ENCODE measurements around the gene ZBTB11.
"Not testable (repeated sequence)": the region's sequence is repeated elsewhere in the genome, so short reads cannot be mapped to it uniquely, and the experiment has no call there.

The ZBTB11 gene

GRCh38 chr3:101676765-101677435 lies at the start of gene ZBTB11:
ZBTB11 (minus strand) TSS chr3:101677132; CDS start chr3:101676914, 218 bp downstream.
- DNase-seq, result peak; percentile 100
- H3K27ac Mint-ChIP-seq, result peak within 1 kb of the TSS; percentile 99
- no peaks in the 10 kb centered on the region for H3K9me3 Mint-ChIP-seq
- peaks cover 41% of the 10 kb centered on the region for H3K36me3 Mint-ChIP-seq
- H3K4me3 Mint-ChIP-seq, result peak within 1 kb of the TSS; percentile 96
- peaks cover 47% of the 10 kb centered on the region for H3K4me1 Mint-ChIP-seq
- peaks cover 4% of the 10 kb centered on the region for H3K27me3 Mint-ChIP-seq
- CTCF ChIA-PET, result interaction anchor here (0.9 to 2.7 kb wide), 7 partner anchors 9 to 548 kb away, joined by 3 to 8 read pairs (median 4); partner anchors contain the start of genes CEP97, PCNP, RPL24 and SENP7

- peak overlapping the region; percentile 99 for H3K4me3 Mint-ChIP-seq
- no peaks in the 10 kb centered on the region for H3K9me3 Mint-ChIP-seq
- CTCF ChIA-PET, result interaction anchor here (1.2 to 1.8 kb wide), 2 partner anchors 11 to 50 kb away, joined by 5 to 8 read pairs; partner anchors contain the start of gene ZBTB11
- H3K27me3 Mint-ChIP-seq, result no peaks in the 10 kb centered on the region
- peak overlapping the region; percentile 94 for H3K27ac Mint-ChIP-seq
- peaks cover 57% of the 10 kb centered on the region for H3K4me1 Mint-ChIP-seq
- H3K36me3 Mint-ChIP-seq, result peaks cover 30% of the 10 kb centered on the region
- DNase-seq, result no peak
Measured at GRCh38 chr3:101725890-101726275, 49.0 kb upstream of the ZBTB11 start.

GRCh38 chr3:101725194-101725889 lies 48.4 kb upstream of the ZBTB11 start:
- peaks cover 61% of the 10 kb centered on the region for H3K4me1 Mint-ChIP-seq
- H3K27ac Mint-ChIP-seq, result peak overlapping the region; percentile 94
- no peaks in the 10 kb centered on the region for H3K27me3 Mint-ChIP-seq
- DNase-seq, result peak; percentile 61
- H3K9me3 Mint-ChIP-seq, result no peaks in the 10 kb centered on the region
- peaks cover 25% of the 10 kb centered on the region for H3K36me3 Mint-ChIP-seq
- H3K4me3 Mint-ChIP-seq, result peak overlapping the region; percentile 99
- CTCF ChIA-PET, result interaction anchor here (1.2 to 1.8 kb wide), 3 partner anchors 10 to 49 kb away, joined by 3 to 8 read pairs (median 5); partner anchors contain the start of gene ZBTB11

GRCh38 chr3:101724329-101725193 lies 47.6 kb upstream of the ZBTB11 start, which contains the start of gene CEP97:
CEP97 (plus strand) TSS chr3:101724614; CDS start chr3:101724677, 63 bp downstream.
- peak within 1 kb of the TSS; percentile 94 for H3K27ac Mint-ChIP-seq
- H3K27me3 Mint-ChIP-seq, result no peaks in the 10 kb centered on the region
- peak within 1 kb of the TSS; percentile 99 for H3K4me3 Mint-ChIP-seq
- H3K4me1 Mint-ChIP-seq, result peaks cover 67% of the 10 kb centered on the region
- DNase-seq, result peak; percentile 92
- H3K9me3 Mint-ChIP-seq, result no peaks in the 10 kb centered on the region
- CTCF ChIA-PET, result interaction anchor here (0.6 to 1.8 kb wide), 6 partner anchors 10 to 55 kb away, joined by 3 to 8 read pairs (median 3); partner anchors contain the start of genes NXPE3 and ZBTB11
- H3K36me3 Mint-ChIP-seq, result peaks cover 21% of the 10 kb centered on the region

- Mint-ChIP-seq H3K4me3 (peak overlapping the region; percentile 31), H3K27ac (peak overlapping the region; percentile 83), H3K4me1 (peaks cover 60% of the 10 kb centered on the region), H3K27me3 (no peaks in the 10 kb centered on the region), H3K9me3 (no peaks in the 10 kb centered on the region), H3K36me3 (peaks cover 10% of the 10 kb centered on the region)
- CTCF ChIA-PET, result interaction anchor here (1.0 kb wide), 1 partner anchor 14 kb away, joined by 7 read pairs; no protein-coding TSS in a partner anchor
- peak; percentile 30 for DNase-seq
Measured at GRCh38 chr3:101722394-101723173, 45.7 kb upstream of the ZBTB11 start.

GRCh38 chr3:101720851-101721840 lies 44.2 kb upstream of the ZBTB11 start:
- H3K9me3 Mint-ChIP-seq, result no peaks in the 10 kb centered on the region
- H3K27me3 Mint-ChIP-seq, result no peaks in the 10 kb centered on the region
- peak overlapping the region; percentile 83 for H3K27ac Mint-ChIP-seq
- no peak for DNase-seq
- H3K4me3 Mint-ChIP-seq, result peak overlapping the region; percentile 0
- H3K4me1 Mint-ChIP-seq, result peaks cover 48% of the 10 kb centered on the region
- CTCF ChIA-PET, result interaction anchor here (0.7 to 1.1 kb wide), 2 partner anchors 82 to 103 kb away, joined by 3 to 5 read pairs; no protein-coding TSS in a partner anchor
- peaks cover 2% of the 10 kb centered on the region for H3K36me3 Mint-ChIP-seq

- no peaks in the 10 kb centered on the region for H3K36me3 Mint-ChIP-seq
- no peaks in the 10 kb centered on the region for H3K27me3 Mint-ChIP-seq
- H3K27ac Mint-ChIP-seq, result peak overlapping the region; percentile 84
- no peak for DNase-seq
- CTCF ChIA-PET, result no interaction called here
- H3K4me1 Mint-ChIP-seq, result peaks cover 37% of the 10 kb centered on the region
- H3K9me3 Mint-ChIP-seq, result no peaks in the 10 kb centered on the region
- H3K4me3 Mint-ChIP-seq, result no peak overlapping the region
Measured at GRCh38 chr3:101719604-101720185, 42.8 kb upstream of the ZBTB11 start.

GRCh38 chr3:101718455-101718854 lies 41.5 kb upstream of the ZBTB11 start:
- Mint-ChIP-seq H3K4me1 (peaks cover 29% of the 10 kb centered on the region), H3K9me3 (no peaks in the 10 kb centered on the region), H3K27me3 (no peaks in the 10 kb centered on the region), H3K4me3 (no peak overlapping the region), H3K27ac (no peak overlapping the region), H3K36me3 (no peaks in the 10 kb centered on the region)
- DNase-seq, result no peak
- CTCF ChIA-PET, result no interaction called here

- H3K27ac Mint-ChIP-seq, result no peak overlapping the region
Measured at GRCh38 chr3:101709126-101709525, 32.2 kb upstream of the ZBTB11 start.

GRCh38 chr3:101704639-101705038 lies 27.7 kb upstream of the ZBTB11 start:
- CTCF ChIA-PET, result interaction anchor here (1.4 kb wide), 1 partner anchor 98 kb away, joined by 4 read pairs; no protein-coding TSS in a partner anchor
- not testable (repeated sequence) for H3K27me3 Mint-ChIP-seq, H3K36me3 Mint-ChIP-seq, H3K4me1 Mint-ChIP-seq, H3K9me3 Mint-ChIP-seq, DNase-seq, H3K27ac Mint-ChIP-seq, H3K4me3 Mint-ChIP-seq

More at GRCh38 chr3:101709126-101709525, 32.2 kb upstream of the ZBTB11 start:
- Mint-ChIP-seq H3K4me3 (no peak overlapping the region), H3K36me3 (no peaks in the 10 kb centered on the region), H3K27me3 (peaks cover 15% of the 10 kb centered on the region), H3K4me1 (peaks cover 2% of the 10 kb centered on the region), H3K9me3 (no peaks in the 10 kb centered on the region)
- CTCF ChIA-PET, result interaction anchor here (0.8 to 1.8 kb wide), 2 partner anchors 13 to 516 kb away, joined by 4 to 7 read pairs; no protein-coding TSS in a partner anchor
- DNase-seq, result no peak

- no peak overlapping the region for H3K27ac Mint-ChIP-seq
Measured at GRCh38 chr3:101703169-101703568, 26.2 kb upstream of the ZBTB11 start.

GRCh38 chr3:101702726-101703125 lies 25.8 kb upstream of the ZBTB11 start:
- Mint-ChIP-seq H3K4me3 (no peak overlapping the region), H3K9me3 (no peaks in the 10 kb centered on the region), H3K4me1 (peaks cover 2% of the 10 kb centered on the region), H3K27me3 (peaks cover 9% of the 10 kb centered on the region), H3K27ac (no peak overlapping the region), H3K36me3 (no peaks in the 10 kb centered on the region)
- DNase-seq, result no peak
- CTCF ChIA-PET, result interaction anchor here (0.8 to 1.9 kb wide), 3 partner anchors 12 to 527 kb away, joined by 3 to 5 read pairs (median 5); no protein-coding TSS in a partner anchor

More at GRCh38 chr3:101703169-101703568, 26.2 kb upstream of the ZBTB11 start:
- no peak overlapping the region for H3K4me3 Mint-ChIP-seq
- CTCF ChIA-PET, result no interaction called here
- peaks cover 9% of the 10 kb centered on the region for H3K27me3 Mint-ChIP-seq
- no peak for DNase-seq
- no peaks in the 10 kb centered on the region for H3K36me3 Mint-ChIP-seq
- no peaks in the 10 kb centered on the region for H3K9me3 Mint-ChIP-seq
- H3K4me1 Mint-ChIP-seq, result peaks cover 2% of the 10 kb centered on the region
